ENCODE results near the gene SLC25A26. TPM values are rescaled to one million over a fixed set of nuclear protein-coding genes. Genes with fewer than 3 reads are reported as not detected.
"Not testable (repeated sequence)": the region's sequence is repeated elsewhere in the genome, so short reads cannot be mapped to it uniquely, and the experiment has no call there.

Gene SLC25A26
- total RNA-seq, 1 experiment from 2014 or later, result 38.7 TPM

DNA sequence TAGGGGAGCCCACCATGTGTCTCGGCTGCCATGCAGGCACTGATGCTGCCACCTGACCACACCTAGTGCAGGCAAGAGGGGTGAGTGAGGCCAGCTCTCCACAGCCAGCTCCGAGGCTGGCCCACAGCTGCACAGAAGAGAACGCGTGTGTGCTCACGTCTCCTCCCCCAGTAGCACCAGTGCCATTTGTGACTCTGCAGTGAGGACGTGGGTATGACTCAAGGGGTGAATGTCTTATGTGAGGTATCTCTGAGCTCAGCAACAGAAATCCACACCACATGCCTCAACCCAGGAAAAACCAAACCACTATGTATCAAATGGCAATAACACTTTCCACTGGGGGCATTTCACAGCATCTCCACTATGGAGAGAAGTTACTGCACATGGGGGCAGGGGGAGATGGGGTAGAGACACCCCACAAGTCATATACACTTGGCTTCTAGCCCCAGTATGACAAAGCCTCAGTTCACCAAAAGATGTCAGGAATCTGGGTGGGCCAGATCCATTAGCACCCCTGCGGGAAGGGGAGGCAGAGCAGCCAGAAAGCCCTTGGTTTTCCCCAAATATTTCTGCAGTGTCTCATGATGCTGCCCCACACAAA, 192.4 kb downstream of the SLC25A26 start:
- in situ Hi-C loops (cut with HindIII; ENCODE audit: low sequenced_read_pairs), result no loop called here
- DNase-seq (ENCODE audit: low spot score), result no peak

DNA sequence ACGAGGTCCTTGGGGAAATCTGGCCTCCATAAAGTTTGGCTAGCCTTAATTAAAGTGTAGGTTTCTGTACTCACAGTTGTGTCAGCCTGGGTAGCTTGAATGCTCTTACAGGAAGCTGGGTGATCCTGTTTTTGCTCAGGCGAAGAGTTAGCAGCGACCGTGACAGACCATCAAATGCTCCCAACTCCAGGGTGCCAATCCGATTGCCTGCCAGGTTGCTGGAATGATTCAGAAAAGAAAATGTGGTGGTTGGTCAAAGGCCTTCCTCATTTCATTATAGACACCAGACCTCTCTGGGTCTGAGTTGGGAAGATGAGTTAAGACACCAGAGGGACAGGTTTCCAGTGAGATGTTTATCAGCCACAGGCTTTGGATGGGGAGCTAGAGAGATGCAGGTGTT, 194.0 kb downstream of the SLC25A26 start:
- in situ Hi-C loops (cut with HindIII; ENCODE audit: low sequenced_read_pairs), result no loop called here

DNA sequence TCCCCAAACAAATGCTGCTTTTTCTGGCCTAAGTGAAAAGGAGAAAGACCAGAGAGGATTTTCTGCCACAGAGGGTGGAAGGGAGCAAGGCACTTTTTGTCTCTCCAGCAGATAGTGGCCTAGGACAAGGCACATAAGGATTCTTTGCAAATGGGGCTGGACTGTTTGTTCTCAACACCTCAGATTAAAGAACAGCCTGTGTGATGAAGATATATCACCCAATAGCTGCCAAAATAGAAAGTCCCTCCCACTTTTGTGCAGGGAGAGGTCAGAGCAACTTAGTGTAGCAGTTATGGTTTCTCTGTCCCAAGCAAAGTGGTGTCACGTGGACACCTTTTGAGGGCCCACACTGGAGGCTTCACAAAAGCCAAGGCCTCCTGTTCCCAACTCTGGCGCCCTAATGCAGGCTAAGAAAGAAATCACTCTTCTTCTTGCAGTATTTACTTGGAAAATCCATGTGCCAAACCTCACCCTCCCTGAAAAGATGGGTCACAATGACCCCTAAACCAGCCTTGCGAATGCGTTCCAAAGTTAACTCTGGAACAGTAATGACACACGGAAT, 195.1 kb downstream of the SLC25A26 start:
- in situ Hi-C loops (cut with HindIII; ENCODE audit: low sequenced_read_pairs), result no loop called here
- DNase-seq (ENCODE audit: low spot score), result no peak

More for the DNA sequence above, 194.0 kb downstream of the SLC25A26 start:
- no peak for DNase-seq (ENCODE audit: low spot score)

- in situ Hi-C loops (cut with HindIII; ENCODE audit: low sequenced_read_pairs), result no loop called here
- DNase-seq (ENCODE audit: low spot score), result no peak
These were observed 195.9 kb downstream of the SLC25A26 start for GRCh38 chr3:66416556-66417304.

GRCh38 chr3:66418475-66418931, 197.7 kb downstream of the SLC25A26 start:
- no peak for DNase-seq (ENCODE audit: low spot score)
- in situ Hi-C loops (cut with HindIII; ENCODE audit: low sequenced_read_pairs), result no loop called here

DNA sequence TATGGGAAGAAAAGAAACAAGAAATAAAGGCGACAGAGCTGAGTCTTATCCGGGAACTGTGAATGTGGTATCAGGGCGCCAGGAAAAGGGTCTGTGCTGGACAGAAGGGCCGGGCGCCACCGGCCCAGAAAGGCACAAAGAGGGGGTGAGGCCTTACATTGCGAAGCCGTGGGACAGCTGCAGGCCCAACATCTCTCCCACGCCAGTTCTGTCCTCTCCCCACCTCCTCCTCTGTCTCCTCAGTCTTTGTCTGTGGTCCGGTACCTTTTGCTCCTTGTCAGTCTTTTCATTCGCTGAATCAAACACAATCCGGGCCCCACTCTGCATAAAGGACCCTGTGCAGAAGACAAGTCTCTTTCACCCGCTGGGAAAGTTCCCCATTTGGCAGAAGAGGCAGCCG, 198.2 kb downstream of the SLC25A26 start:
- DNase-seq (ENCODE audit: low spot score), result no peak
- in situ Hi-C loops (cut with HindIII; ENCODE audit: low sequenced_read_pairs), result no loop called here

DNA sequence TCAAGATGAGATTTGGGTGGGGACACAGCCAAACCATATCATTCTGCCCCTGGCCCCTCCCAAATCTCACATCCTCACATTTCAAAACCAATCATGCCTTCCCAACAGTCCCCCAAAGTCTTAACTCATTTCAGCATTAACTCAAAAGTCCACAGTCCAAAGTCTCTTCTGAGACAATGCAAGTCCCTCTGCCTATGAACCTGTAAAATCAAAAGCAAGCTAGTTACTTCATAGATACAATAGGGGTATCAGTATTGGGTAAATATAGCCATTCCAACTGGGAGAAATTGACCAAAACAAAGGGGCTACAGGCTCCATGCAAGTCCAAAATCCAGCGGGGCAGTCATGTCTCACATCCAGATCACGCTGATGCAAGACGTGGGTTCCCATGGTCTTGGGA, 200.3 kb downstream of the SLC25A26 start:
- DNase-seq (ENCODE audit: low spot score); in situ Hi-C loops (cut with HindIII; ENCODE audit: low sequenced_read_pairs): not testable (repeated sequence)

GRCh38 chr3:66421893-66422292, 201.1 kb downstream of the SLC25A26 start:
- DNase-seq (ENCODE audit: low spot score); in situ Hi-C loops (cut with HindIII; ENCODE audit: low sequenced_read_pairs): not testable (repeated sequence)

GRCh38 chr3:66423791-66424190, 203.0 kb downstream of the SLC25A26 start:
- in situ Hi-C loops (cut with HindIII; ENCODE audit: low sequenced_read_pairs), result no loop called here

DNA sequence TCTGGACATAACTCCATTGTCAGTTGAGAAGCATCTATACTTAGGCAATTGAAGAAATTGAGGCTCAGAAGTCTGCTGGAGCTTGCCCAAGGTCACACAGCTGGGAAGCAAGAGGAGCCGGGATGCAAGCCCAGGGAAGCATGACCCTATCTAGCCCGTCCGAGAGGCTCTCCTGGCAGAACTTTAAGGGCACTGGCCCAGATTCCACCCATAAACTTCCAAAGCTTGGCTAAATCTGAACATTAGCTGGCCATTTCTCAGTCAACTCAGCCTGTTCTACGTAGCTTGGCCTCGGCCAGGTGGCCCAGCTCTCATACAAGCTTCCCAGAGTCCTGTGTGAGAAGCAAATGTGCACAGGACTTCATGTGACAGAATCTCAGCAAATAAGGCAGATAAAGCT, 204.2 kb downstream of the SLC25A26 start:
- DNase-seq (ENCODE audit: low spot score), result no peak
- in situ Hi-C loops (cut with HindIII; ENCODE audit: low sequenced_read_pairs), result no loop called here

More at GRCh38 chr3:66423791-66424190, 203.0 kb downstream of the SLC25A26 start:
- no peak for DNase-seq (ENCODE audit: low spot score)

- in situ Hi-C loops (cut with HindIII; ENCODE audit: low sequenced_read_pairs), result no loop called here
- DNase-seq (ENCODE audit: low spot score), result no peak
These were observed 204.8 kb downstream of the SLC25A26 start for GRCh38 chr3:66425576-66426114.

GRCh38 chr3:66426135-66426534, 205.3 kb downstream of the SLC25A26 start:
- in situ Hi-C loops (cut with HindIII; ENCODE audit: low sequenced_read_pairs), result no loop called here
- DNase-seq (ENCODE audit: low spot score), result no peak

GRCh38 chr3:66427352-66427751, 206.6 kb downstream of the SLC25A26 start:
- DNase-seq (ENCODE audit: low spot score), result no peak
- in situ Hi-C loops (cut with HindIII; ENCODE audit: low sequenced_read_pairs), result no loop called here

GRCh38 chr3:66427951-66428474, 207.2 kb downstream of the SLC25A26 start:
- no peak for DNase-seq (ENCODE audit: low spot score)
- in situ Hi-C loops (cut with HindIII; ENCODE audit: low sequenced_read_pairs), result no loop called here

Other genes starting within 250 kb of the SLC25A26 start
- 7.7 and 11.0 TPM in 2 replicates for gene MAGI1, start 182.1 kb upstream of the SLC25A26 start, total RNA-seq (2014; rRNA removed; shearing (Covaris generic))

Data from G401 (cell line).